ENCODE measurements around the gene LCORL. TPM values are rescaled to one million over a fixed set of nuclear protein-coding genes. Genes with fewer than 3 reads are reported as not detected.
"Not testable (repeated sequence)": the region's sequence is repeated elsewhere in the genome, so short reads cannot be mapped to it uniquely, and the experiment has no call there.

LCORL gene
- total and polyA plus RNA-seq, 3 donors from 2014 or later, result 9.7 to 43.7 (median 37.6) TPM

DNA sequence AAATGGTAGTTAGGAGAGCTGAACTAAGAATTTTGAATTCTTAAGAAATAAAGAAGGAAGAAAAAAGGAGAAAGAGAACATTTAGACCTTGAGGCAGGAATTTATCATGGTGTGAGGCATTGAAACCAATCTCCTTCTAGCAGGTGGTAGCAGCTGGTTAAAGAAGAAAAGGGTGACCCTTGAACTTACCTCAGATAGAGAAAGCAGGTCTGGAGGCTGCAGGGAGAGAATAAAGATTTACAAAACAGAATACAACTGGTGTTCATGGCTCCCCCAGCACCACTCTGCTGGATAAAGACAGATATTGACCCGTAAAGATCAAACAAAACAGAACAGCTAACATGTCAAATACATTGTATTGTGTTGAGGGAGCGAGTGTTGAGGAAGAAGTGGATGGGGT is 154.7 kb downstream of the LCORL start:
- intact Hi-C loops (cut with DNase I; ENCODE audit: low total_unique reads), result no loop called here
- Histone ChIP-seq H3K27me3 (no peaks in the 10 kb centered on the region), H3K4me3 (no peak overlapping the region), H3K36me3 (ENCODE audit: low read depth, missing control alignments) (no peaks in the 10 kb centered on the region), H3K27ac (no peak overlapping the region), H3K9me3 (no peaks in the 10 kb centered on the region), H3K4me1 (no peaks in the 10 kb centered on the region)
- 63 to 66% methylated on average over 2 of the region's 2 CpGs for WGBS, 2 donors
- TF ChIP-seq POLR2A (IDR thresholded peaks at IDR 0.05), result no peak
- TF ChIP-seq, protein P1, sequence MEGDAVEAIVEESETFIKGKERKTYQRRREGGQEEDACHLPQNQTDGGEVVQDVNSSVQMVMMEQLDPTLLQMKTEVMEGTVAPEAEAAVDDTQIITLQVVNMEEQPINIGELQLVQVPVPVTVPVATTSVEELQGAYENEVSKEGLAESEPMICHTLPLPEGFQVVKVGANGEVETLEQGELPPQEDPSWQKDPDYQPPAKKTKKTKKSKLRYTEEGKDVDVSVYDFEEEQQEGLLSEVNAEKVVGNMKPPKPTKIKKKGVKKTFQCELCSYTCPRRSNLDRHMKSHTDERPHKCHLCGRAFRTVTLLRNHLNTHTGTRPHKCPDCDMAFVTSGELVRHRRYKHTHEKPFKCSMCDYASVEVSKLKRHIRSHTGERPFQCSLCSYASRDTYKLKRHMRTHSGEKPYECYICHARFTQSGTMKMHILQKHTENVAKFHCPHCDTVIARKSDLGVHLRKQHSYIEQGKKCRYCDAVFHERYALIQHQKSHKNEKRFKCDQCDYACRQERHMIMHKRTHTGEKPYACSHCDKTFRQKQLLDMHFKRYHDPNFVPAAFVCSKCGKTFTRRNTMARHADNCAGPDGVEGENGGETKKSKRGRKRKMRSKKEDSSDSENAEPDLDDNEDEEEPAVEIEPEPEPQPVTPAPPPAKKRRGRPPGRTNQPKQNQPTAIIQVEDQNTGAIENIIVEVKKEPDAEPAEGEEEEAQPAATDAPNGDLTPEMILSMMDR (IDR thresholded peaks at IDR 0.05), result no peak
- no peak for DNase-seq

DNA sequence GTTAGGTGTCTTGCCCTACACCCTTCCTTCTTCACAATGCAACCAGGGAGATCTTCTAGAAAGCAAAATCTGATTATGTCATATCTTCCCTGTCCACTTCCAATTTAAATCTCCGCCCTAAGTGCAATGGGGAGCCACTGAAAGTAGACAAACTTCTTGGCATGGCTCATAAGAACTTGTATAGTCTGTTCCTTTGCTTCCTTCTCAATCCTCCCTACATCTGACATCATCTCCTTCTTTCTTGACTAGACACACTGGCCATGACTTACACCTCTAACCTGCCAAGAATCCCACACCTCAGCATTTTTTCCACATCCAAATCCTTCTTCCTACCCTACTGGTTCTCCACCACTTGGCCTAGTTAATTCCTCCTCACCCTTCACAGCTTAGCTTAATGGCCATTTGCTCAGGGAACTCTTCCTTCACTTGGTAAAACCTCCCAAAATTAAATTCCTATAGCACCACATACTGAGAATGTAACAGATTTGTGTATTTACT is 155.6 kb downstream of the LCORL start:
- no peak overlapping the region for H3K27ac ChIP-seq
- 86 to 93% methylated on average over 1 of the region's 1 CpG for WGBS, 2 donors
- no peak overlapping the region for H3K4me3 ChIP-seq
- DNase-seq, result no peak
- H3K4me1 ChIP-seq, result no peaks in the 10 kb centered on the region
- no peaks in the 10 kb centered on the region for H3K36me3 ChIP-seq (ENCODE audit: low read depth, missing control alignments)
- no peaks in the 10 kb centered on the region for H3K9me3 ChIP-seq
- TF ChIP-seq, protein P1 (IDR thresholded peaks at IDR 0.05), result no peak
- no peak for TF ChIP-seq POLR2A (IDR thresholded peaks at IDR 0.05)
- intact Hi-C loops (cut with DNase I; ENCODE audit: low total_unique reads), result no loop called here
- no peaks in the 10 kb centered on the region for H3K27me3 ChIP-seq

DNA sequence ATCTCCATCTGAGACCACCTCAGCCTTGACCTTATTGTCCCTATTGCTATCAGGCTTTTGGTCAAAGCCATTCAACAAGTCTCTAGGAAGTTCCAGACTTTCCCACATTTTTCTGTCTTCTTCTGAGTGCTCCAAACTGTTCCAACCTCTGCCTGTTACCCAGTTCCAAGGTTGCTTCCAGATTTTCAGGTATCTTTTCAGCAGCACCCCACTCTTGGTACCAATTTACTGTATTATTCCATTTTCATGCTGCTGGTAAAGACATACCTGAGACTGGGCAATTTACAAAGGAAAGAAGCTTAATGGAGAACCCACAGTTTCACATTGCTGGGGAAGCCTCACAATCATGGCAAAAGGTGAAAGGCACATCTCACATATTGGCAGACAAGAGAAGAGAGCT is 159.6 kb downstream of the LCORL start:
- H3K4me3 ChIP-seq; H3K9me3 ChIP-seq; DNase-seq; H3K4me1 ChIP-seq; H3K27ac ChIP-seq; intact Hi-C loops (cut with DNase I; ENCODE audit: low total_unique reads); H3K36me3 ChIP-seq (ENCODE audit: low read depth, missing control alignments); H3K27me3 ChIP-seq: not testable (repeated sequence)

DNA sequence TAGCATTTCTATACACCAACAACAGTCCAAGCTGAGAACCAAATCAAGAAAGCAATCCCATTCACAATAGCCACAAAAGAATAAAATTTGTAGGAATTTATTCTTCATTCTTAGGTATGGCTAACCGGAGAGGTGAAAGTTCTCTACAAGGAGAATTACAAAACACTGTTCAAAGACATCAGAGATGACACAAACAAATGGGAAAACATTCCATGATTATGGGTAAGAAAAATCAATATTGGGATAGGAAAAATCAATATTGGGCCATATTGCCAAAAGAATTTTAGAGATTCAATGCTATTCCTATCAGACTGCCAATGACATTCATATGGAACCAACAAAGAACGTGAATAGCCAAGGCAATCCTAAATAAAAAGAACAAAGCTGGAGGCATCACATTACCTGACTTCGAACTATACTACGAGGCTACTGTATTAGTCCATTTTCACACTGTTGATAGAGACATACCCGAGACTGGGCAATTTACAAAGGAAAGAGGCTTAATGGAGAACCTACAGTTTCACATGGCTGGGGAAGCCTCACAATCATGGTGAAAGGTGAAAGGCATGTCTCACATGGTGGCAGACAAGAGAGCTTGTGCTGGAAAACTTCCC is 161.7 kb downstream of the LCORL start:
- intact Hi-C loops (cut with DNase I; ENCODE audit: low total_unique reads), result no loop called here
- no peaks in the 10 kb centered on the region for H3K36me3 ChIP-seq (ENCODE audit: low read depth, missing control alignments)
- H3K4me3 ChIP-seq, result no peak overlapping the region
- H3K4me1 ChIP-seq, result no peaks in the 10 kb centered on the region
- no peak for TF ChIP-seq POLR2A (IDR thresholded peaks at IDR 0.05)
- TF ChIP-seq, protein P1 (IDR thresholded peaks at IDR 0.05), result no peak
- no peak overlapping the region for H3K27ac ChIP-seq
- WGBS, 2 donors, result 95 to 100% methylated on average over 5 of the region's 5 CpGs
- no peak for DNase-seq
- H3K9me3 ChIP-seq, result no peaks in the 10 kb centered on the region
- no peaks in the 10 kb centered on the region for H3K27me3 ChIP-seq

DNA sequence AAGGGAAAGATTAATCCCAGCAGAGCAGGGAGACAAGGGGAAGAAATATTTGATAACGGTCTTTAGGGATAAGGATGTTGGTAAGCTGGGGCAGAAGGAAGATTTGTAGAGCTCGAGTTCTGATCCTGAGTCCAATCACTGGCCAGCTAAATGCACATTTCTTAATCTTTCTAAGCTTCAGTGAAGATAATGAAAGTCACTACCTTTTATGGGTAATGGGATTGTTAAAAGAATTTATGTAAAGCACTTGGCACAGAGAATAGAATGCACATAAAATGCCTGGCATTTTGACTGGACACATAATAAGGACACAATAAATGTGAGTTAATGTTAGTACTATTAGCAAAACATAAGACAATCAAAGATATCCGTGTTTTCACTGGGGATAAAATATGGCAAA is 167.5 kb downstream of the LCORL start:
- no peak for DNase-seq
- Histone ChIP-seq H3K4me1 (no peaks in the 10 kb centered on the region), H3K36me3 (ENCODE audit: low read depth, missing control alignments) (no peaks in the 10 kb centered on the region), H3K4me3 (no peak overlapping the region), H3K27ac (no peak overlapping the region), H3K27me3 (no peaks in the 10 kb centered on the region), H3K9me3 (no peaks in the 10 kb centered on the region)
- TF ChIP-seq, protein P1 (IDR thresholded peaks at IDR 0.05), result no peak
- TF ChIP-seq POLR2A (IDR thresholded peaks at IDR 0.05), result no peak
- intact Hi-C loops (cut with DNase I; ENCODE audit: low total_unique reads), result no loop called here
- 77 to 85% methylated on average over 3 of the region's 3 CpGs for WGBS, 2 donors
